KMS-11 (cell line): ENCODE measurements around the gene TSSK2.

Experiments used
- H2AFZ ChIP-seq: fragments of 200-600 bp; sonication (generic); 2 replicates; pipeline ENCODE4 v1.6.1; 2016; ENCODE audit warnings: antibody characterized with exemption, mixed run types, low read depth
- H3K27ac ChIP-seq: fragments of 200-600 bp; sonication (generic); 2 replicates; pipeline ENCODE4 v1.6.1; 2016; ENCODE audit warnings: mild to moderate bottlenecking, mixed run types
- H3K27me3 ChIP-seq: fragments of 200-600 bp; sonication (generic); 2 replicates; pipeline ENCODE4 v1.6.1; 2017; ENCODE audit warnings: mild to moderate bottlenecking, low read depth, mixed run types, moderate library complexity; ENCODE audit not compliant: insufficient read depth
- H3K36me3 ChIP-seq: fragments of 200-600 bp; sonication (generic); 2 replicates; pipeline ENCODE4 v1.6.1; 2017; ENCODE audit warnings: mild to moderate bottlenecking, mixed run types; ENCODE audit not compliant: insufficient read depth
- H3K4me1 ChIP-seq: fragments of 200-600 bp; sonication (generic); 2 replicates; pipeline ENCODE4 v1.6.1; 2016; ENCODE audit warnings: mild to moderate bottlenecking, low read depth, mixed run types; ENCODE audit not compliant: poor library complexity, severe bottlenecking
- H3K4me2 ChIP-seq: fragments of 200-600 bp; sonication (generic); 2 replicates; pipeline ENCODE4 v1.7.0; 2016; ENCODE audit warnings: mild to moderate bottlenecking, mixed run types
- H3K4me3 ChIP-seq: fragments of 200-600 bp; sonication (generic); IDR thresholded peaks from 2 replicates; pipeline ENCODE4 v1.6.1; 2017; ENCODE audit warnings: low read depth, low read length, mixed read lengths; ENCODE audit not compliant: insufficient read depth
- H3K79me2 ChIP-seq: fragments of 200-600 bp; sonication (generic); 2 replicates; pipeline ENCODE4 v1.6.1; 2016; ENCODE audit warnings: low read depth, mixed run types; ENCODE audit not compliant: insufficient read depth
- H3K9ac ChIP-seq: fragments of 200-600 bp; sonication (generic); 2 replicates; pipeline ENCODE4 v1.6.1; 2016; ENCODE audit warnings: mild to moderate bottlenecking, mixed run types
- H4K20me1 ChIP-seq: fragments of 200-600 bp; sonication (generic); 2 replicates; pipeline ENCODE4 v1.6.1; 2016; ENCODE audit warnings: mild to moderate bottlenecking, mixed run types; ENCODE audit not compliant: insufficient read depth
- CTCF ChIP-seq: fragments of 200-600 bp; sonication (generic); conservative IDR thresholded peaks from 2 replicates; pipeline ENCODE4 v1.6.1; 2017; ENCODE audit warnings: low read depth, mild to moderate bottlenecking, antibody characterized with exemption, low read length, moderate library complexity, mixed read lengths

The TSSK2 gene

GRCh38 chr22:19105456-19105855 is 25.7 kb upstream of the TSSK2 start:
- Histone ChIP-seq H2AFZ (no peak overlapping the region), H3K4me3 (no peak overlapping the region), H3K4me1 (peaks cover 54% of the 10 kb centered on the region), H3K79me2 (peaks cover 81% of the 10 kb centered on the region), H3K9ac (no peak overlapping the region), H3K27ac (no peak overlapping the region), H3K36me3 (no peaks in the 10 kb centered on the region), H4K20me1 (peaks cover 26% of the 10 kb centered on the region; the same call in 1 of the 2 replicates), H3K4me2 (no peak overlapping the region), H3K27me3 (no peaks in the 10 kb centered on the region)
- no peak for TF ChIP-seq CTCF

GRCh38 chr22:19105867-19106802 is 25.0 kb upstream of the TSSK2 start:
- Histone ChIP-seq H3K36me3 (no peaks in the 10 kb centered on the region), H3K27me3 (no peaks in the 10 kb centered on the region), H3K27ac (no peak overlapping the region), H3K4me2 (peak overlapping the region; percentile 24; the same call in 1 of the 2 replicates), H3K9ac (no peak overlapping the region), H4K20me1 (peaks cover 32% of the 10 kb centered on the region), H3K4me3 (no peak overlapping the region), H3K79me2 (peaks cover 81% of the 10 kb centered on the region), H2AFZ (no peak overlapping the region), H3K4me1 (peaks cover 60% of the 10 kb centered on the region)
- TF ChIP-seq CTCF = peak; percentile 57

- Histone ChIP-seq H3K9ac (no peak overlapping the region), H3K4me1 (peaks cover 68% of the 10 kb centered on the region), H3K36me3 (no peaks in the 10 kb centered on the region), H3K4me3 (no peak overlapping the region), H2AFZ (no peak overlapping the region), H3K4me2 (peak overlapping the region; percentile 24; the same call in 1 of the 2 replicates), H4K20me1 (peaks cover 34% of the 10 kb centered on the region), H3K27me3 (no peaks in the 10 kb centered on the region), H3K79me2 (peaks cover 77% of the 10 kb centered on the region), H3K27ac (no peak overlapping the region)
- TF ChIP-seq CTCF = no peak
Measured at GRCh38 chr22:19106886-19107729, 24.0 kb upstream of the TSSK2 start.

- no peak for TF ChIP-seq CTCF
Measured at GRCh38 chr22:19107730-19108074, 23.4 kb upstream of the TSSK2 start.

More at GRCh38 chr22:19107730-19108074, 23.4 kb upstream of the TSSK2 start:
- Histone ChIP-seq H2AFZ (no peak overlapping the region), H3K27ac (no peak overlapping the region), H3K36me3 (no peaks in the 10 kb centered on the region), H3K4me1 (peaks cover 68% of the 10 kb centered on the region), H3K9ac (no peak overlapping the region), H4K20me1 (peaks cover 34% of the 10 kb centered on the region), H3K27me3 (no peaks in the 10 kb centered on the region), H3K4me2 (peak overlapping the region; percentile 24; the same call in 1 of the 2 replicates), H3K4me3 (no peak overlapping the region), H3K79me2 (peaks cover 71% of the 10 kb centered on the region)
